ENCODE measurements around the gene OR9Q1.

DNA sequence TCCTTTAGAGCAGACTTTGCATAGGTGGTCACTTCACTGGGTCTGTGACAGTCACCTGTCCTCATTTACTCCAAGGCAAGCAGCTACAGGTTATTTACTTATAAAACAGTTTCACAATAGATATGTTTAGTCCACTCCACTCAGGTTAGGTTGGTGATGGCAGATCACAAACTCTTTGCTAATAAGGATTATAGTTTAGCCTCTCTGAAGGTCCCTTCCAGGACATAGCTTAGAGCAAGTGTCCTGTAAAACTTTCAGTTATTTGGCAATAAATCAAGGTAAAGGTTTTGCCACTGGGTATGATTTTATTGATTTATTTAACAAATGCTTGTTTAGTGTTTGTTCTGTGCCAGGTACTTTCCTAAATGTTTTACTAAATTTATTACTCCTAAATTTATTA, 15.9 kb downstream of the OR9Q1 start:
- no peak for TF ChIP-seq POLR2A (IDR thresholded peaks at IDR 0.05; ENCODE audit: low read length)
- no peak for TF ChIP-seq GATA1 (IDR thresholded peaks at IDR 0.05; ENCODE audit: low read depth, low read length)

All from erythroblast (primary cell).